Activated CD8-positive, alpha-beta memory T cell treated with anti-CD3 and anti-CD28 coated beads, Interleukin-2, amount 10 ng/mL, durations not matched to agents 7 days and 5 days (primary cell): Measurements from ENCODE around the gene PDE5A. TPM values are rescaled to one million over a fixed set of nuclear protein-coding genes. Genes with fewer than 3 reads are reported as not detected.
"Not testable (repeated sequence)": the region's sequence is repeated elsewhere in the genome, so short reads cannot be mapped to it uniquely, and the experiment has no call there.

Source experiments
- ATAC-seq: fragments of 150-1000 bp; cut with Tn5 transposase; one replicate; pipeline ENCODE4 v1.10.0; 2021; ENCODE audit warnings: moderate library complexity
- CTCF ChIA-PET: fragments of 350-600 bp; sonication (Branson Sonifier 250); formaldehyde crosslinking; loops from one replicate; lab custom pipeline; 2021; ENCODE audit warnings: antibody characterized with exemption; lab: Charles Lee
- DNase-seq: peaks from one replicate; pipeline ENCODE4 v3.0.0-alpha.2; 2020
- H3K27ac Mint-ChIP-seq: one replicate; pipeline ENCODE4 v1.8.0; 2021; ENCODE audit warnings: mild to moderate bottlenecking, mixed read lengths
- H3K27me3 Mint-ChIP-seq: one replicate; pipeline ENCODE4 v1.8.0; 2021; ENCODE audit warnings: mixed read lengths
- H3K36me3 Mint-ChIP-seq: one replicate; pipeline ENCODE4 v1.8.0; 2021; ENCODE audit warnings: mild to moderate bottlenecking, mixed read lengths
- H3K4me1 Mint-ChIP-seq: one replicate; pipeline ENCODE4 v1.8.0; 2021; ENCODE audit warnings: mixed read lengths
- H3K4me3 Mint-ChIP-seq: one replicate; pipeline ENCODE4 v1.8.0; 2021; ENCODE audit warnings: mild to moderate bottlenecking, moderate library complexity, mixed read lengths
- H3K9me3 Mint-ChIP-seq: one replicate; pipeline ENCODE4 v1.8.0; 2022; ENCODE audit warnings: low read depth, mixed read lengths
- total RNA-seq, 2 experiments: library from RNA; stranded (reverse); gene quantifications; one replicate each; pipeline ENCODE4 v1.2.3, GENCODE V29; 2021

The PDE5A gene
- total RNA-seq, 2 experiments from 2014 or later, result 0.18 TPM; not detected in 1

DNA sequence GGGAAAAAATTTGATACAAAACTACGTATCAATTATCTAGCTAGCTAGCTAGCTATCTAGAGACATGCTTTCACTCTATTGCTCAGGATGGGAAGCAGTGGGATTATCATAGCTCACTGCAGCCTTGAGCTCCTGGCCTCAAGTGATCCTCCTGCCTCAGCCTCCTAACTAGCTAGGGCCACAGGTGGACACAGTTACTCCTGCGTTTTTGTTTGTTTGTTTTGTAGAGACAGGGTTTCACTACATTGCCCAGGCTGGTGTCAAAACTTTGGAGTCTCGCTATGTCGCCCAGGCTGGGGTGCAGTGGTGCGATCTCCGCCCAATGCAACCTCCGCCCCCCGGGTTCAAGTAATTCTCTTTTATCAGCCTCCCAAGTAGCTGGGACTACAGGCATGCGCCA is 175.3 kb downstream of the PDE5A start:
- peak overlapping the region; percentile 75 for H3K27ac Mint-ChIP-seq
- H3K27me3 Mint-ChIP-seq, DNase-seq, H3K4me1 Mint-ChIP-seq, H3K36me3 Mint-ChIP-seq, H3K9me3 Mint-ChIP-seq, H3K4me3 Mint-ChIP-seq, ATAC-seq, CTCF ChIA-PET: not testable (repeated sequence)

DNA sequence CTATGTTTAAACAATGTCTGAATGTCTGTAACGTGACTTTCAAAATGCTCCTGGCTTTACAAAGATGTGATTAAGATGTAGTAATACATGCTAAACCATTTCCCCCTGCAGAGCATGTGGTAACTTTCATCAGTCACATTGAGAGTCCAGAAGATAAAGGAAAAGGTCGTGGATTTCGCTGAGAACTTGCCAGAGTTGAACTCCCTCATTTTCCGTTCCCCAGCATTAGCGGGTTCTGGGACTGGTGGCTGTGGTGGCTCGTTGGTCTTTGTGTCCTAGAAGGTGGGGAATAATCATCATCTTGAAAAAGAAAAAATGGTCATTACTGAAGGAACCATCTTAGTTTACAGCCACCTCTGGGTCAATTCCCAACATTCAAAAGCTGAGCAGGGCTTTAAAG is 178.8 kb downstream of the PDE5A start:
- H3K27ac Mint-ChIP-seq, DNase-seq, ATAC-seq, H3K27me3 Mint-ChIP-seq, H3K9me3 Mint-ChIP-seq, CTCF ChIA-PET, H3K36me3 Mint-ChIP-seq, H3K4me3 Mint-ChIP-seq, H3K4me1 Mint-ChIP-seq: not testable (repeated sequence)
